GM19324 (cell line): ENCODE data around the gene SDR39U1.

ENCODE experiments used
- ATAC-seq: cut with Tn5 transposase; IDR thresholded peaks from one replicate; pipeline ENCODE4 v1.9.1; 2021; ENCODE audit warnings: mild to moderate bottlenecking, moderate library complexity; ENCODE audit not compliant: unreplicated experiment, low FRiP score

SDR39U1 gene

GRCh38 chr14:24414077-24414476 lies 28.5 kb downstream of the SDR39U1 start:
- no peak for ATAC-seq

DNA sequence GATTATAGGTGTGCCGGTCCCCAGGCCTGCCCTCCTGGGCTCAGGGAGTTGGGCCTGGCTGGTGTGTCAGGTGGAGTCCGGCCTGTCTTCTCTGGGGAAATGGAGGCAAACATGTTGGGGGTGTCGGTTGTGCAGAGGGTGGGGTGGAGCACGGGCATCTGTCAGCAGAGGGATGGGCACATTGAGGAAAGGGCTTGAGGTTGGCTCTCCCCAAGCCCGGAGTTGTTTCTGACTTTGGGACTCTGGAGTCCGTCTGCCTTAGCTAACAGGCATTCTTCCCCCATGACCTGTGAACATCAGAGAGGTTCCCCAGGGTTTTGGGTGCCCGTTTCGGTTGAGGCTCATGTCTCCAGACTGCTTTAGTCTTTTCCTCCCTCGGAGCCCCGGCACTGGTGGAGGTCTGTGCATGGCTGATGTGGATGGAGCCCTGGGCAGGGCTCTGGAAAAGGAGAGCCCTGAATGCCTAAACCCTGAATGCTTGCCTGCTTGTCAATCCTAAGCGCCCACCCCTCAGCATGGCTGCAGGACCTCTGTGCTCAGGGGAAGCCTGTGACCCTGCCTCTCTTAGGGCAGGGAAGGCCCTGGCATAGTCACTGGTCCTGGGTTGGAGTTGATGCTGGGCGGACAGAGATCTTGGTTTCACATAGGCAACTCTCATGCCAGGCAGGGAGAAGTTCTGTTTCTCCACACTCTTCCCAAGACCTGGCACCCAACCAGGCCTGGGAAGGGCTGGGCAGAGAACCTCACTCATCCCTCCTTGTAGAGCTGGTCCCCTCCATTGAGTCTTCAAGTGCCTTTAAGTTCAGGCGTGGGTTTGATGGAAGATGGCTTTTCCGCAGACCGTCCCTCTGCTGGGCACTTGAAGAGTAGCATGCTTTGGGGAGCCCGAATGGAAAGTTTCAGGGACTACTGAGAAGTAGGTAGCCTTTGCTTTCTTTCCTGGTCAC lies 30.9 kb downstream of the SDR39U1 start:
- ATAC-seq: no peak

DNA sequence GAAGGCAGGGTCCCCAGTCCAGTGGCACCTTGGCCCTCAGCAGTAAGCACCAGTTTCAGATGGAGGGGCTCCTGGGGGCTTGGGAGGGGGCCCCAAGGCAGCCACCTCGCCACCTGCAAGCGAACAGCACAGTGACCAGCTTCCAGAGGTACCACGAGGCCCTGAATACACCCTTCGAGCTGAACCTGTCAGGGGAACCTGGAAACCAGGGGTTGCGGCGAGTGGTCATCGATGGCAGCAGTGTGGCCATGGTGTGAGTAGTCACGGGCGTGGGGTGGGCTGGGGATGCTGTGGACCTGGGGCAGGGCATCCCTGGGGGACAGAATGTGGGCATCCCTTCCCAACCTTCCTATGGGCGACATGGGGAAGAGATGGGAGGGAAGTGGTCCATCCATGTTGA lies 32.6 kb downstream of the SDR39U1 start:
- ATAC-seq: no peak

GRCh38 chr14:24409192-24409591 lies 33.4 kb downstream of the SDR39U1 start:
- ATAC-seq: no peak

GRCh38 chr14:24408764-24409163 lies 33.8 kb downstream of the SDR39U1 start:
- ATAC-seq: no peak

GRCh38 chr14:24407608-24408325 lies 34.8 kb downstream of the SDR39U1 start:
- ATAC-seq: no peak

DNA sequence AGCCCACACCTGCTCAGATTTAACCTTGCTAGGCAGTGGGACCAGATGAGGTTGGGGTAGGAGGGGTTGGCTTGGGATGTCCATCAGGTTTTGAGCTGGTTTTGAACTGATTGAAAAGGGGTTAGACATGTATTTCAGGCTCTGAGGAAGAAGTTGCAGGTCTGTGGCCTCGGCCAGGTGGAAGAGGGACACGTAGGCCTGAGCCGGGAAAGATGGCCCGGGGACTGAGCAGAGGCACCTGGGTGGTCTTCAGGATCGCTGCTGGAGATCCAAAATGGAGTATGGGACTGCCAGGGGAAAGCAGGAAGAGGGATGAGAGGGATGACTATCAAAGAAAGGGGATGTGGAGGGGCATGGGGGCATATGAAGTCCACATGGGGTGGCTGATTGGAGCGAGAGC lies 36.2 kb downstream of the SDR39U1 start:
- ATAC-seq: no peak

GRCh38 chr14:24404814-24405213 lies 37.8 kb downstream of the SDR39U1 start:
- no peak for ATAC-seq

DNA sequence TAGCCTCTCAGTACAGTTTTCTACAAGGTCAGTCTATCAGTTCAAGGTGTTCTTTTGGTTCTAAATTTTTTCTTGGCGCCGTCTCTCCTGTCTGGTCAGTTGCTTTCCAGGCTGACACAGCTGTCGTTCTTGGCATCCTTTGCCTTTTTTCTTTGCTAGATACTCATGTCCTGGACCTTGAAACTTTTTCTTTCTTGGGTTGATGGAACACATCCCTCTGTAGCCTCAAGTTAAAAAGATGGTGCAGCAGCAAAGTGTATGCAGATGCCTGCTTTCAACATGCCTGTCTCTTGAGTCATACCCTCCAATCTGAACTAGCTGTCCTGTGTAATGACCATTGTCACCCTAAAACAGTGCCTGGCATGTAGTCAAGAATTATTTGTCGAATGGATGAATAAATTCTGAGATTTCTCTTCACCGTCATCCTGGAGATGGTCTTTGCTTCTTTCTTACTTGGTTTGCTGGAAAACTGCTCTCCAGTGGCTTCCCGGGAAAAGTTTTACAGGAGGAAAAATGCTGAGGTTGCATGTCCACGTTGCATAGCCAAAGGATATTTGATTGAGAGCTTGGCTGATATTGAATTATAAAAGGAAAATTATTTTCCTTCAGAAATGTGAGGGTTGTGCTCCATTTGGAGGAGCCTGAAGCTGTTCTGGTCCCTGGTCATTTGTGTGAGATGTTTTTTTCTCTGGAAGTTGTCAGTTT lies 39.1 kb downstream of the SDR39U1 start:
- no peak for ATAC-seq

DNA sequence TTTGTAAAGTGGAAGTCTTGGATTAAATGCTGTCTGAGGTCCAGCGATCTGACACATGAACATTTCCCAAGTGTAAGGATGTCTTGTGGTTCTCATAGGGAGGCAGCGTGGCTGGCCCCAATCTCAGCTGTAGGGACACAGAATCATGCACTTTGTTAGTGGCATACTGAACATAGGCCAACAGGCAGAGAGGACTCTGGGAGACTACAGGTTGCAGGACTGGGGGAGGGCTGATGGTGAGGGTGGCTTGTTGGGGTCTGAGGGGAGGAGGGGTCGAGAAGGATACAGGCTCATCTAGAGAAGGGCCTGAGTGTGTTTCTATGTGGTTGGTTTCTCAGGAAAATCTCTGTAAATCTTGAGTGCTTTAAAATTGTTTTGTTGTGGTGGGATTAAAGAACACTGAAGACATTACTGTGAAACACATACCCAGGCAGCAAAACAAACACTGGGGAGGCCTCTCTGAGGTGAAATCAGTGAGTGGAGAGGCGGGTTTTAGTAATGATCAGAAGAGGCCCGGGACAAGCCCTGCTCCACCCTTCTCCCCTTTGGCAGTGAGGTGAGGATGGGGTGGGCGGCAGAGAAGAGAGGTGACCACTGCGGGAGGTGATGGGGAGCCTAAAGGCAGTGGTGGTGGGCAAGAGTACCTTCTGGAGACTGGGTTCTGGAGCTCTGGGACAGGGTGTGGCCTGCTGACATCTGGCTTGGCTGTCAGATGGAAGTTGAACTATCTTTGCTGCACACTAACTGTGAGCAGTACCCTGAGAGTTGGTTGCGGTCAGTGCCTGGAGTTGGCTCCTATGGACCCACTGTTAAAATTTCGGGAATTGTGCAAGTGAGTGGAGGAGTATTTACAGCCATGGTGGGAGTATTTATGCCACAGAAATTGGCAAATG lies 40.5 kb downstream of the SDR39U1 start:
- no peak for ATAC-seq

- no peak for ATAC-seq
Observed at GRCh38 chr14:24399999-24400718, 42.4 kb downstream of the SDR39U1 start.

- ATAC-seq: no peak
Observed at GRCh38 chr14:24399447-24399822, 43.1 kb downstream of the SDR39U1 start.

- ATAC-seq: no peak
Observed at GRCh38 chr14:24398653-24399446, 43.7 kb downstream of the SDR39U1 start, which contains the start of gene NYNRIN. Gene NYNRIN (plus strand): TSS chr14:24399003. CDS start chr14:24399247, 244 bp downstream.

GRCh38 chr14:24398293-24398652 lies 44.3 kb downstream of the SDR39U1 start:
- no peak for ATAC-seq

GRCh38 chr14:24397639-24398292 lies 44.8 kb downstream of the SDR39U1 start:
- no peak for ATAC-seq

DNA sequence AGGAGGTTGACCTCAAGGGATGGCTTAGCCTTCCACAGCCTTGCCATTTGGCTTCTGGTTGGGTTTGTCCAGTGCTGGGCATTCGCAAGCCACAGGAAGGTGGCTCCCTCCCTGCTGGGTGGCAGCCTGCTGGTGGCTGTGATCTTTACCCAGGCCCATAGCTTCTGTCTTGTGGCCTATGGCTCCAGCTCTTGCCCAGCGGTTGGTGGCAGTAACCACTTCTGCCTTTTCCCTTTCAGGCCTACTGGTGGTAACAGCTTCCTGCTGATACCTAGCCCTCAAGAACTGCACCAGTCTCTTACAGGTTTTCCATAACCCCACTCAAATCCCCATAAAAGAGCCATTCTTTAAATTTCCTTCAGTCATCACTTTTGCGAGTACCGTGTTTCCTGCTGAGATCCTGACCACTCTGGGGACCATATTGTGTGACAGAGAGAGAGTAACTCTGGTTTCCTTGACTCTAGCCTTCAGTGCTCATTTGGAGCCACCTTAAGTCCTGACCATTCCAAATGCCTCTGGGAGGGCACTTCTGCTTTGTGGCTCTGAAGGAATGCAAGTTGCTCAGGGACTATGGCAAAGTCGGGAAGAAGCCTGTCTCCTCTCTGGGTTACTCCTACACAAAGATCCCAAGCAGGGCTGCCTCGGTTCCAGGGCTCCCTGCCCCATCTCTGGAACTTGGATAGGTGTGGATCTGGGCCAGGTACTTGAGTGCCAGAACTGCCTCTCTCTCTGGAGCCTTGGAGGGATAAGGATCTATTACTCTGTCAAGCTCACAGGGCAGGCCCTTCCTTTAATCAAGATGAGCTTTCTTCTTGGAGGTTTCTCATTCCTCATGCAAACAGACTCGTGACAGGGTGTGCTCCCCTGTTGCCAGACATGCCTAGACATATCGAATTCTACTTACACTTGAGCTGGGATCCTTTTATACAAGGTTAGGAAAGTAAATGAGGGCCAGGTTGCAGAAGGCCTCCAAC lies 46.7 kb downstream of the SDR39U1 start:
- ATAC-seq: no peak

DNA sequence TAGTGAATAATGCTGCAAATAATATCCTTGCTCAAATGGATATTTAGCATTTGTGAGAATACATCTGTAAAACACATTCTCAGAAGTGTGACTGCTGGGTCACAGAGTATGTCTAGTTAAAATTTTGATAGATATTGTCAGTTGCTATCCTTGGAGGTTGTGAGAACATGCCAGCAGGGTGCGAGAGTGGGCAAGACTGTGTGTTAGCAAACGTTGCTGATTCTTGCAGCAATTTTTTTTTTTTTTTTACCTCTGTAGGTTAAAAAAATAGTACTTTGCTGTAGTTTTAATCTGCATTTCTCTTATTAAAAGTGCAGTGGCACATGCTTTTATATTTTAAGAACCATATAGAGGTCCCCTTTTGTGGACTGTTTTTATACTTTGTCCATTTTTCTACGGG lies 48.3 kb downstream of the SDR39U1 start:
- no peak for ATAC-seq
